GM12878 (cell line): ENCODE data around the gene IGFLR1. TPM values are rescaled to one million over a fixed set of nuclear protein-coding genes. Genes with fewer than 3 reads are reported as not detected.

Experiments used
- ATAC-seq: fragments of 200-7000 bp; cut with Tn5 transposase; 3 replicates; pipeline ENCODE4 v1.9.1; 2020; ENCODE audit warnings: mild to moderate bottlenecking, moderate library complexity
- BruUV-seq: library from RNA; stranded (reverse); fragments of 400-500 nt; replicated peaks from 2 replicates; lab custom pipeline; 2021; lab: Mats Ljungman, UMichigan
- CTCF ChIA-PET: fragments of 300-600 bp; sonication (Branson Sonifier 250); formaldehyde crosslinking; extraction: SDS; loops from one replicate; lab custom pipeline; 2021; ENCODE audit warnings: inconsistent platforms; lab: Yijun Ruan, JAX
- POLR2A ChIA-PET: fragments of 350-600 bp; formaldehyde crosslinking; extraction: SDS; loops from one replicate; lab custom pipeline; 2021; ENCODE audit warnings: inconsistent platforms; lab: Charles Lee
- RAD21 ChIA-PET: fragments of 300-600 bp; sonication (Branson Sonifier 250); formaldehyde crosslinking; loops from one replicate; lab custom pipeline; 2023; ENCODE audit warnings: antibody characterized with exemption; ENCODE audit not compliant: unreplicated experiment; lab: Charles Lee
- SMC1A ChIA-PET: fragments of 300-600 bp; sonication (Branson Sonifier 250); formaldehyde crosslinking; loops from one replicate; lab custom pipeline; 2023; ENCODE audit not compliant: unreplicated experiment, uncharacterized antibody; lab: Charles Lee
- DNase-seq: peaks from one replicate; pipeline ENCODE4 v3.0.0-alpha.2; 2011; ENCODE audit warnings: low read depth, low spot score
- FAIRE-seq: peaks from 3 replicates; lab custom pipeline; 2011; peaks lifted over from hg19 to GRCh38; lab: Jason Lieb, UNC
- H2AFZ ChIP-seq: 2 replicates; pipeline ENCODE4 v1.6.0; 2011; ENCODE audit warnings: low read depth, low read length, control low read depth; ENCODE audit not compliant: control insufficient read depth
- H3K27ac ChIP-seq: 2 replicates; pipeline ENCODE4 v1.5.1; 2011; ENCODE audit warnings: control low read depth; ENCODE audit not compliant: control insufficient read depth, insufficient read depth
- H3K27me3 ChIP-seq, 2 experiments: replicated peaks in 1 of 2; 2 replicates each; pipeline versions ENCODE4 v1.6.0 to v1.6.1; 2011; ENCODE audit warnings: low read length in 1 of 2; ENCODE audit not compliant: control insufficient read depth in 2 of 2, insufficient read depth in 2 of 2
- H3K36me3 ChIP-seq, 2 experiments: 2 replicates each; pipeline ENCODE4 v1.5.1; 2011; ENCODE audit warnings: low read length in 1 of 2; ENCODE audit not compliant: control insufficient read depth in 2 of 2, insufficient read depth in 2 of 2
- H3K4me1 ChIP-seq: 2 replicates; pipeline ENCODE4 v1.6.1; 2011; ENCODE audit warnings: mild to moderate bottlenecking, low read length, moderate library complexity, mixed read lengths; ENCODE audit not compliant: control insufficient read depth, insufficient read depth
- H3K4me2 ChIP-seq: 2 replicates; pipeline ENCODE4 v1.6.0; 2011; ENCODE audit warnings: control low read depth; ENCODE audit not compliant: control insufficient read depth, insufficient read depth
- H3K4me3 ChIP-seq: fragments of 200-600 bp; sonication (generic); 2 replicates; pipeline ENCODE4 v1.5.1; 2016
- H3K79me2 ChIP-seq: 2 replicates; pipeline ENCODE4 v1.6.0; 2011; ENCODE audit warnings: low read length; ENCODE audit not compliant: control insufficient read depth, insufficient read depth
- H3K9ac ChIP-seq: 2 replicates; pipeline ENCODE4 v1.8.0; 2011; ENCODE audit warnings: low read length, control low read depth, mixed read lengths; ENCODE audit not compliant: control insufficient read depth, insufficient read depth
- H3K9me3 ChIP-seq: replicated peaks from 3 replicates; pipeline ENCODE4 v1.5.1; 2011; ENCODE audit warnings: mild to moderate bottlenecking, low read length; ENCODE audit not compliant: control insufficient read depth, insufficient read depth
- H4K20me1 ChIP-seq: 2 replicates; pipeline ENCODE4 v1.6.0; 2011; ENCODE audit not compliant: control insufficient read depth, insufficient read depth
- BHLHE40 ChIP-seq, 2 experiments: fragments of 450-650 bp in 1 of 2; IDR thresholded peaks; 2 replicates each; pipeline ENCODE4 v1.6.1; 2011 to 2017; ENCODE audit warnings: low read depth in 2 of 2, borderline replicate concordance in 1 of 2, improper control_type of control experiment in 1 of 2, low read length in 1 of 2, mild to moderate bottlenecking in 1 of 2
- ETV6 ChIP-seq, 2 experiments: fragments of 450-650 bp in 1 of 2; IDR thresholded peaks in 1 of 2; conservative IDR thresholded peaks in 1 of 2; 2 replicates each; pipeline ENCODE4 v1.6.1; 2014; ENCODE audit warnings: antibody characterized with exemption in 1 of 2, borderline replicate concordance in 1 of 2, low read depth in 1 of 2, mild to moderate bottlenecking in 1 of 2, moderate library complexity in 1 of 2
- KAT2A ChIP-seq: conservative IDR thresholded peaks from 2 replicates; pipeline ENCODE4 v1.6.1; 2011; ENCODE audit warnings: low read depth, low read length; ENCODE audit not compliant: control insufficient read depth
- LARP7 ChIP-seq: fragments of 450-650 bp; IDR thresholded peaks from 2 replicates; pipeline ENCODE4 v1.6.1; 2017; ENCODE audit warnings: mild to moderate bottlenecking
- MTA3 ChIP-seq: IDR thresholded peaks from 2 replicates; pipeline ENCODE4 v1.6.1; 2012; ENCODE audit warnings: low read length, inconsistent platforms, borderline replicate concordance
- NFXL1 ChIP-seq: fragments of 450-650 bp; IDR thresholded peaks from 2 replicates; pipeline ENCODE4 v1.6.1; 2017; ENCODE audit warnings: antibody characterized with exemption, mild to moderate bottlenecking, borderline replicate concordance
- NR2C2 ChIP-seq: IDR thresholded peaks from 2 replicates; pipeline ENCODE4 v1.6.1; 2011; ENCODE audit warnings: borderline replicate concordance, low read depth; ENCODE audit not compliant: control insufficient read depth, insufficient read length
- NRF1 ChIP-seq: conservative IDR thresholded peaks from 2 replicates; pipeline ENCODE4 v1.6.1; 2011; ENCODE audit warnings: mild to moderate bottlenecking, low read depth, low read length, improper control_type of control experiment
- SMAD1 ChIP-seq: fragments of 450-650 bp; IDR thresholded peaks from 2 replicates; pipeline ENCODE4 v1.6.1; 2018; ENCODE audit warnings: mild to moderate bottlenecking, low read depth; ENCODE audit not compliant: partially characterized antibody
- SREBF1 ChIP-seq: IDR thresholded peaks from 2 replicates; pipeline ENCODE4 v1.6.1; 2012; ENCODE audit warnings: mild to moderate bottlenecking, low read length
- STAT3 ChIP-seq: IDR thresholded peaks from 2 replicates; pipeline ENCODE4 v1.6.1; 2011; ENCODE audit warnings: low read depth, low read length, improper control_type of control experiment
- TBL1XR1 ChIP-seq: IDR thresholded peaks from 2 replicates; pipeline ENCODE4 v1.6.1; 2012; ENCODE audit warnings: low read depth, low read length, improper control_type of control experiment
- YY1 ChIP-seq: IDR thresholded peaks from 2 replicates; pipeline ENCODE4 v1.6.1; 2011; ENCODE audit warnings: low read depth, mild to moderate bottlenecking, low read length
- ZNF384 ChIP-seq: IDR thresholded peaks from 2 replicates; pipeline ENCODE4 v1.6.1; 2012; ENCODE audit warnings: low read depth, mild to moderate bottlenecking, low read length, improper control_type of control experiment, borderline replicate concordance
- WGBS: methylation state at CpG from one replicate; pipeline ENCODE4 v1.1.6; 2016; ENCODE audit warnings: low lambda C conversion rate; ENCODE audit not compliant: insufficient replicate concordance, insufficient coverage; ENCODE audit errors: missing lambda C conversion rate; 5-methylcytosine and 5-hydroxymethylcytosine counted together
- in situ Hi-C: fragments of 300-500 bp; cut with MboI; formaldehyde crosslinking; loops from 9 replicates; pipeline ENCODE4 v1.14.3; 2018; ENCODE audit warnings: mixed read lengths
- intact Hi-C: fragments of 100-400 bp; cut with micrococcal nuclease; formaldehyde crosslinking; loops from one replicate; pipeline ENCODE4 v1.14.2; 2022; ENCODE audit not compliant: unreplicated experiment
- polyA plus RNA-seq, 11 experiments: library from polyadenylated mRNA; depleted of rRNA in 4 of 11; unstranded in 6 of 11; stranded (reverse) in 5 of 11; fragments of >200 nt; fragmentation: Nextera tagmentation in 4 of 11; fragmentation: Illumina TruSeq in 1 of 11; extraction: Ambion mirVana in 4 of 11; extraction: Trizol in 1 of 11; gene quantifications; 1 replicate in 1 of 11; 2 replicates in 10 of 11; pipeline versions ENCODE4 v1.2.1 to v1.2.3, GENCODE V29; 2011 to 2016; ENCODE audit warnings: inconsistent platforms in 2 of 11, missing spikeins in 2 of 11, low read depth in 1 of 11
- total RNA-seq, 4 experiments: library from RNA; depleted of rRNA in 3 of 4; stranded (reverse); fragments of >200 nt in 3 of 4; fragmentation: Illumina TruSeq in 1 of 4; extraction: Trizol in 1 of 4; gene quantifications; 2 replicates each; pipeline versions ENCODE4 v1.2.1 to v1.2.3, GENCODE V29; 2013 to 2021
- TF ChIP-seq, protein P1 (sequence below): IDR thresholded peaks from 2 replicates; pipeline ENCODE4 v1.6.1; 2012; ENCODE audit warnings: low read length, inconsistent platforms
- TF ChIP-seq, protein P2 (sequence below): fragments of 450-650 bp; IDR thresholded peaks from 2 replicates; pipeline ENCODE4 v1.6.1; 2017; ENCODE audit warnings: borderline replicate concordance
- TF ChIP-seq, protein P3 (sequence below): fragments of 450-650 bp; IDR thresholded peaks from 2 replicates; pipeline ENCODE4 v1.6.1; 2016; ENCODE audit warnings: mild to moderate bottlenecking

Gene IGFLR1
- total and polyA plus RNA-seq, 10 of the 15 experiments (the other 5 are each of a cell fraction or from before 2014, with no cell fraction given), result 2.5 to 39.9 (median 24.8) TPM

DNA sequence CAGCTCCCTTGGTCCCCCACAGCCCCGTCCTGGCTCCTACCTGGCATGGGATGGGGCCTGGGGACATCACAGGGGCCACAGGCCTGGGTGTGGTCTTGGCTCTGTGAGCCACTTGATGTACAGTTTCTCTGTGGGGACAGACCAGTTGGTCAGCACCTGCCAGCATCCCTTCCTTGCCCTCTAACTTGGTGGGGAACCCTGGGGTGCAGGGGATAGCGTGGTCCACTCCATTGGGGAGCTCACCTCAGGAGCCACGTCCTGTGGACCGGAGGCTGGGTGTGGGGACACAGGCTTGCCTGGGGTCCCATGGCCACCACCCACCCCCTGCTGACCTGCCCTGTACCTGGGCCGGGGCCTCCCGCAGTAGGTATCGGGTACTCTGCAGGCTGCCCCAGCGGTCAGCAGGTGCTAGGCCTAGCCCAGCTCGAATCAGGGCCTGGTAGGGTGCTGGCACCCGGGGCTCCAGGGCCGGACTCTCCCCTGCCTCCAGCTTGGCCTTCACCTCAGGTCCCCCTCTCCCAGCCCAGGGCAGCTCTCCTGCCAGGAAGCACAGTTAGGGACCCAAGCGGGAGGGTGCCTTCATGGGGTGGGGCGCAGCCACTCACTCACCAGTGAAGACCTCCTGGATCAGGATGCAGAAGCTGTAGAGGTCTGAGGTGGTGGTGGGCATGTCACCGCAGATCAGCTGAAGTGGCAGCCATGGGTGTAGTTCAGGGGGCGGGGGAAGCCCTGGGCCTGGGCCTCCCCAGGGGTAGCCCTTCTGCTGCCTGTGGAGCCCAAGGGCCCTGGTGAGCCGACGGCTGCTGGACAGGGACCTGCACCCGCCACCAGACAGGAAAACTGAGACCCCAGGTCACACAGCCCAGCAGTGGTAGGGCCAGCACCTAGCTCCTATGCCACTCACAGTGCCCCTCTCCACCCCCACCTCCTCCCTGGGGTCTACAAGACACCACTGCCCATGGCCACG, 48.0 kb upstream of the IGFLR1 start:
- WGBS, result 52% methylated on average over 15 of the region's 19 CpGs
- in situ Hi-C loops, result no loop called here
- no peaks in the 10 kb centered on the region for H3K36me3 ChIP-seq
- no peak for DNase-seq
- ATAC-seq, result no peak
- no peak overlapping the region for H3K4me2 ChIP-seq
- no peak for TF ChIP-seq KAT2A
- TF ChIP-seq STAT3, result no peak
- TF ChIP-seq YY1, result no peak
- TF ChIP-seq, protein P1, sequence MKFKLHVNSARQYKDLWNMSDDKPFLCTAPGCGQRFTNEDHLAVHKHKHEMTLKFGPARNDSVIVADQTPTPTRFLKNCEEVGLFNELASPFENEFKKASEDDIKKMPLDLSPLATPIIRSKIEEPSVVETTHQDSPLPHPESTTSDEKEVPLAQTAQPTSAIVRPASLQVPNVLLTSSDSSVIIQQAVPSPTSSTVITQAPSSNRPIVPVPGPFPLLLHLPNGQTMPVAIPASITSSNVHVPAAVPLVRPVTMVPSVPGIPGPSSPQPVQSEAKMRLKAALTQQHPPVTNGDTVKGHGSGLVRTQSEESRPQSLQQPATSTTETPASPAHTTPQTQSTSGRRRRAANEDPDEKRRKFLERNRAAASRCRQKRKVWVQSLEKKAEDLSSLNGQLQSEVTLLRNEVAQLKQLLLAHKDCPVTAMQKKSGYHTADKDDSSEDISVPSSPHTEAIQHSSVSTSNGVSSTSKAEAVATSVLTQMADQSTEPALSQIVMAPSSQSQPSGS, result no peak
- TF ChIP-seq, protein P2, sequence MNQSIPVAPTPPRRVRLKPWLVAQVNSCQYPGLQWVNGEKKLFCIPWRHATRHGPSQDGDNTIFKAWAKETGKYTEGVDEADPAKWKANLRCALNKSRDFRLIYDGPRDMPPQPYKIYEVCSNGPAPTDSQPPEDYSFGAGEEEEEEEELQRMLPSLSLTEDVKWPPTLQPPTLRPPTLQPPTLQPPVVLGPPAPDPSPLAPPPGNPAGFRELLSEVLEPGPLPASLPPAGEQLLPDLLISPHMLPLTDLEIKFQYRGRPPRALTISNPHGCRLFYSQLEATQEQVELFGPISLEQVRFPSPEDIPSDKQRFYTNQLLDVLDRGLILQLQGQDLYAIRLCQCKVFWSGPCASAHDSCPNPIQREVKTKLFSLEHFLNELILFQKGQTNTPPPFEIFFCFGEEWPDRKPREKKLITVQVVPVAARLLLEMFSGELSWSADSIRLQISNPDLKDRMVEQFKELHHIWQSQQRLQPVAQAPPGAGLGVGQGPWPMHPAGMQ, result no peak
- TF ChIP-seq MTA3, result no peak
- TF ChIP-seq SMAD1, result no peak
- TF ChIP-seq TBL1XR1, result no peak
- no peak for TF ChIP-seq SREBF1
- TF ChIP-seq NRF1, result no peak
- TF ChIP-seq ETV6 (conservative IDR thresholded peaks at IDR 0.05 in 1 of 2, IDR thresholded peaks at IDR 0.05 in 1 of 2; ENCODE audit: borderline replicate concordance in 1 of 2, low read depth in 1 of 2), result no peak
- no peak for TF ChIP-seq NR2C2
- TF ChIP-seq NFXL1, result no peak
- TF ChIP-seq LARP7, result no peak
- TF ChIP-seq, protein P3, sequence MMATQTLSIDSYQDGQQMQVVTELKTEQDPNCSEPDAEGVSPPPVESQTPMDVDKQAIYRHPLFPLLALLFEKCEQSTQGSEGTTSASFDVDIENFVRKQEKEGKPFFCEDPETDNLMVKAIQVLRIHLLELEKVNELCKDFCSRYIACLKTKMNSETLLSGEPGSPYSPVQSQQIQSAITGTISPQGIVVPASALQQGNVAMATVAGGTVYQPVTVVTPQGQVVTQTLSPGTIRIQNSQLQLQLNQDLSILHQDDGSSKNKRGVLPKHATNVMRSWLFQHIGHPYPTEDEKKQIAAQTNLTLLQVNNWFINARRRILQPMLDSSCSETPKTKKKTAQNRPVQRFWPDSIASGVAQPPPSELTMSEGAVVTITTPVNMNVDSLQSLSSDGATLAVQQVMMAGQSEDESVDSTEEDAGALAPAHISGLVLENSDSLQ, result no peak
- no peak for TF ChIP-seq ZNF384
- TF ChIP-seq BHLHE40 (IDR thresholded peaks at IDR 0.05; ENCODE audit: borderline replicate concordance in 1 of 2, low read depth in 2 of 2, low read length in 1 of 2), result no peak
- ChIA-PET POLR2A (interaction anchor here (0.5 kb wide), 1 partner anchor 10 kb away, joined by 3 read pairs; no protein-coding TSS in a partner anchor), RAD21 (no interaction called here), SMC1A (no interaction called here), CTCF (interaction anchor here (1.0 to 3.1 kb wide), 3 partner anchors 10 to 97 kb away, joined by 3 to 12 read pairs (median 3); no protein-coding TSS in a partner anchor)
- H3K27me3 ChIP-seq, result no peaks in the 10 kb centered on the region; a peak in 1 of 4 replicates
- no peaks in the 10 kb centered on the region for H3K79me2 ChIP-seq
- H2AFZ ChIP-seq, result no peak overlapping the region
- BruUV-seq, result no TSS peak
- intact Hi-C loops, result no loop called here
- no peak overlapping the region for H3K27ac ChIP-seq
- no peak for FAIRE-seq
- H3K4me1 ChIP-seq, result no peaks in the 10 kb centered on the region
- no peak overlapping the region for H3K4me3 ChIP-seq
- H3K9me3 ChIP-seq, result no peaks in the 10 kb centered on the region
- H3K9ac ChIP-seq, result no peak overlapping the region
- H4K20me1 ChIP-seq, result no peaks in the 10 kb centered on the region
